ENCODE results near the gene MISP3. TPM values are rescaled to one million over a fixed set of nuclear protein-coding genes. Genes with fewer than 3 reads are reported as not detected.

Gene MISP3
- polyA plus RNA-seq, 3 donors = 5.1 to 8.4 (median 7.6) TPM

- no peak for DNase-seq (ENCODE audit: extremely low read depth in 1 of 11, low read depth in 9 of 11, low spot score in 4 of 11)
Observed at GRCh38 chr19:14063105-14063504, 9.5 kb upstream of the MISP3 start.

- DNase-seq (ENCODE audit: extremely low read depth in 1 of 11, low read depth in 9 of 11, low spot score in 4 of 11) = no peak
Observed at GRCh38 chr19:14066134-14066533, 6.5 kb upstream of the MISP3 start.

DNA sequence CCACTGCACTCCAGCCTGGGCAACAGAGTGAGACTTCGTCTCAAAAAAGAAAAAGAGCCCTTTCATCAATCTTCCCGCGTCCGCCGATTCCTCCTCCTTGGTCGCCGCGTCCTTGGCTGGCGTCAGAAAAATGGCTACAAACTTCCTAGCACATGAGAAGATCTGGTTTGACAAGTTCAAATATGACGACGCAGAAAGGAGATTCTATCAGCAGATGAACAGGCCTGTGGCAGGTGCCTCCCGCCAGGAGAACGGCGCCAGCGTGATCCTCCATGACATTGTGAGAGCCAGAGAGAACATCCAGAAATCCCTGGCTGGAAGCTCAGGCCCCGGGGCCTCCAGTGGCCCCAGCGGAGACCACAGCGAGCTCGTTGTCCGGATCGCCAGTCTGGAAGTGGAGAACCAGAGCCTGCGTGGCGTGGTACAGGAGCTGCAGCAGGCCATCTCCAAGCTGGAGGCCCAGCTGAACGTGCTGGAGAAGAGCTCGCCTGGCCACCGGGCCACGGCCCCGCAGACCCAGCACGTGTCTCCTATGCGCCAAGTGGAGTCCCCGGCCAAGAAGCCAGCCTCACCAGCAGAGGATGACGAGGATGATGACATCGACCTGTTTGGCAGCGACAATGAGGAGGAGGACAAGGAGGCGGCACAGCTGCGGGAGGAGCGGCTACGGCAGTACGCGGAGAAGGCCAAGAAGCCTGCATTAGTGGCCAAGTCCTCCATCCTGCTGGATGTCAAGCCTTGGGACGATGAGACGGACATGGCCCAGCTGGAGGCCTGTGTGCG is 2.1 kb upstream of the MISP3 start:
- no peak for DNase-seq (ENCODE audit: extremely low read depth in 1 of 11, low read depth in 9 of 11, low spot score in 4 of 11)

DNA sequence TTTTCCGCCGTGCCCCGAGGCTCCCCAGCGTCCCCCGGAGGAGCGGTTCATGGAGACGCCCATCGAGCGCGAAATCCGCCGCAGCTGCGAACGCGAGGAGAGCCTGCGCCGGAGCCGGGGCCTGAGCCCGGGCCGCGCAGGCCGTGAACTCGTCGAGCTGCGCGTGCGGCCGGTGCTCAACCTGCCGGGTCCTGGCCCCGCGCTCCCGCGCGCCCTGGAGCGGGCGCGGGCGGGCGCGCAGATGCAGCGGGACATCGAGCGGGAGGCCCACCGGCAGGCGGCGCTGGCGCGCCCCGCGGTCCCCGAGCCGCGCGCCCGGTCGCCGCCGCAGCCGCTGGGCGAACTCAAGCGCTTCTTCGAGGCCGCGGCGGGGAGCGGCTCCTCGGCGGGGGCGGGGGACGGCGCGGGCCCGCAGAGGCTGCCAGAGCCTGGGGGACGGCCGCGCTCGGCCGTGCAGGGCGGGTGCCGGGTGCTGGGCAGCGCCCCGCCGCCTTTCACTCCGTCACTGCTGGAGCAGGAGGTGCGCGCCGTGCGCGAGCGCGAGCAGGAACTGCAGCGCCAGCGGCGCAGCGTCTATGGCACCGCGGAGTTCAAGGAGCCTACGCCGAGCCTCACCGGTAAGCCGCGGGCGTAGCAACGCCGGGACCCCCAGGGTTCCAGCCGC is 807 bp downstream of the MISP3 start:
- peak in 3 of 11 donors; percentile 59 to 64 (median 63) for DNase-seq (ENCODE audit: extremely low read depth in 1 of 11, low read depth in 9 of 11, low spot score in 4 of 11)

DNA sequence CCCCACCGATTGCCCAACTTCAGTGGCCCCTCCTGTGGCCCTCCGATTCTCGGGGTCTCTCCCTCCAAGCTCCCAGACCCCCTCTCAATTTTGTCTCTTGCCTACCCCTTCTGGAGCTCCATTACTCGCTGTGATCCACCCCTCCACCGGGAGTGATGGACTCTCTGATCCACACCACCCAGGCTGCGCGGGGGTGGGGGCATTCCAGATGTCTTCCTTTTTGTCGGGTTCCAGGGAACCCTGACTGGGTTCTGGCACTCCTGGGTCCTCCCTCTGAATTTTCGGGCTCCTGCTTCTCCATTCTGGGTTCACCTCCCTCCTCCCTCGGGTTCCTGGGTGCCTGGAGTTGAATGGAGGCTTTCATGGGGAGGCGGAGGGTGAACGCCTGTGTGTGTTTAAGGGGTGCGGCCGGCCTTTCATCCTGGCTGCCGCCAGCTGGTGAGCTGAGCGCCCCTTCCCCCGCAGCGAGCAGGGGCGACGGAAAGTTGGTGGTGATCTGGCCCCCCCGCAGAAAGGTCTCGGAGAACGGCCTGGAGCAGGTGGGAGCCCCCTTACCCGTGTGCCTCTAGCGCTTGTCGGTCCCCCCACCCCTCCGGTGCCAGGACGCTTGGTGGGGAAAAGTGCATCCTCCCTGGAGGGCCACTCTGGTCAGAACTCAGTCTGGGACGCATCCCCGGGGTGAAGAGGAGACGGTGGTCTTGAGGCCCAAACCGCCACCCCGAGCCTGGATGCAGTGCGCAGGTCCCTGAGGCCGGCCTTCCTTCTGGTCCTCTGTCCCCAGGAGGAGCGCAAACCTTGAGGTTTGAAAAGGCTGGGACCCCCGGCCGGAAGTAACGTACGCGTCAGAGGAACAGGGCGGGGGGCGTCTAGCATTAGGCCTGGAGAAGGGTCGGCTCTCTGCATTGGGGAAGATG is 1.6 kb downstream of the MISP3 start:
- no peak for DNase-seq (ENCODE audit: extremely low read depth in 1 of 11, low read depth in 9 of 11, low spot score in 4 of 11)

GRCh38 chr19:14078411-14078810 is 5.8 kb downstream of the MISP3 start:
- no peak for DNase-seq (ENCODE audit: extremely low read depth in 1 of 11, low read depth in 9 of 11, low spot score in 4 of 11)

GRCh38 chr19:14080887-14081796 is 8.6 kb downstream of the MISP3 start:
- peak; percentile 99 to 100 (median 100) for DNase-seq (ENCODE audit: extremely low read depth in 1 of 11, low read depth in 9 of 11, low spot score in 4 of 11)

GRCh38 chr19:14081797-14082674 is 9.4 kb downstream of the MISP3 start:
- no peak for DNase-seq (ENCODE audit: extremely low read depth in 1 of 11, low read depth in 9 of 11, low spot score in 4 of 11)

GRCh38 chr19:14082675-14082960 is 10.0 kb downstream of the MISP3 start:
- no peak for DNase-seq (ENCODE audit: extremely low read depth in 1 of 11, low read depth in 9 of 11, low spot score in 4 of 11)

GRCh38 chr19:14085309-14085995 is 12.9 kb downstream of the MISP3 start, which contains the start of gene C19orf67:
Gene C19orf67 (minus strand): TSS chr19:14085783. CDS start chr19:14085627, 156 bp downstream.
- no peak for DNase-seq (ENCODE audit: extremely low read depth in 1 of 11, low read depth in 9 of 11, low spot score in 4 of 11)

- DNase-seq (ENCODE audit: extremely low read depth in 1 of 11, low read depth in 9 of 11, low spot score in 4 of 11) = no peak
Observed at GRCh38 chr19:14086098-14086497, 13.5 kb downstream of the MISP3 start.

- DNase-seq (ENCODE audit: extremely low read depth in 1 of 11, low read depth in 9 of 11, low spot score in 4 of 11) = no peak
Observed at GRCh38 chr19:14088634-14089411, 16.2 kb downstream of the MISP3 start.

DNA sequence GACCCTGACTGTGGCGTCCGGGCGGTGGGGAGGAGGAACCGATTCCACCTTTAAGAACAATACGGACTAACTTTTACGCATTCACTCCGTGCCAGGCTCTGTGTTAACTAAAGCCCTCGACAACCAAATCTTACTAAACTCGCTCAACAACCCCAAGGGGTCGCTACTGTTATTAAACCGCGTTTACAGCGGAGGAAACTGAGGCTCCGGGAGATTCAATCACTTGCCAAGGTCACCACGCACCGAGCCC is 16.8 kb downstream of the MISP3 start:
- no peak for DNase-seq (ENCODE audit: extremely low read depth in 1 of 11, low read depth in 9 of 11, low spot score in 4 of 11)

GRCh38 chr19:14089662-14090508 is 17.3 kb downstream of the MISP3 start:
- peak in 3 of 11 donors; percentile 30 to 39 (median 38) for DNase-seq (ENCODE audit: extremely low read depth in 1 of 11, low read depth in 9 of 11, low spot score in 4 of 11)

DNA sequence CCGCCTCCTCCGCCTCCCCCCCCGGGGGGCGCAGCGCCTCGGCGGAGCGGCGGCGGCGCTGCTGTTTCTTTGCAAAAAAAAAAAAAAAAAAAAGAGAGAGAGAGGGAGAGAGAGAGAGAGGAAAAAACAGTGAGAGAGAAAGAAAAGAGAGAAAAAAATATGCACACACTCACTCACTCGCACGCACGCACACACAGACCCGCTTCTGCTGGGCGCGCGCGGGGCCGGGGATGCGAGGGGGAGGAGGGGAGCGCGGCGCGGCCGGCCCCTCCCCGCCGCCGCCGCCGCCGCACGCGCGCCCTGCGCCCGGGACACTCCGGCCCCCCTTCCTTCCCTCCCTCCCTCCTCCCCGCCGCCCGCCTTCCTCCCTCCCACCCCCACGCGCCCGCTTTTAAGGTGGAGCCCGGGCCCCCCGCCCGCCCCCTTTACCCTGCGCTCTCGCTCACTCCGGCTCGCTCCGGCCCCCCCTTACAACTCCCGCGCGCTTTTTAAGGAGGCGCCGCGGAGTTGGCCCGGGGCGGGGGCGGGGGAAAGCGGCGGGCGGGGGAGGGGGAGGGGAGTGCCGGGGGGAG is 18.0 kb downstream of the MISP3 start, which contains the start of gene SAMD1:
Gene SAMD1, minus strand, starts transcription at position 243 of the 572 bp plus-strand sequence.
- peak in 9 of 11 donors; percentile 71 to 92 (median 86) for DNase-seq (ENCODE audit: extremely low read depth in 1 of 11, low read depth in 9 of 11, low spot score in 4 of 11)
